Dendritic cell treated with granulocyte-macrophage colony-stimulating factor and Interleukin-4, amounts not matched to agents 40 ng/mL and 50 ng/mL, for 4 days (primary cell): ENCODE measurements around the gene PARN.
A peak's percentile ranks its signal among the peaks of the same experiment; 100 is the strongest.

ENCODE experiments used
- H3K27ac Mint-ChIP-seq: one replicate; pipeline ENCODE4 v1.8.0; 2022; ENCODE audit warnings: mild to moderate bottlenecking, mixed read lengths
- H3K27me3 Mint-ChIP-seq: one replicate; pipeline ENCODE4 v1.8.0; 2022; ENCODE audit warnings: mild to moderate bottlenecking, mixed read lengths
- H3K36me3 Mint-ChIP-seq: one replicate; pipeline ENCODE4 v1.8.0; 2022; ENCODE audit warnings: low read depth, mixed read lengths
- H3K4me1 Mint-ChIP-seq: one replicate; pipeline ENCODE4 v1.8.0; 2022; ENCODE audit warnings: low read depth, mixed read lengths
- H3K4me3 Mint-ChIP-seq: one replicate; pipeline ENCODE4 v1.8.0; 2022; ENCODE audit warnings: mild to moderate bottlenecking, moderate library complexity, mixed read lengths
- H3K9me3 Mint-ChIP-seq: one replicate; pipeline ENCODE4 v1.8.0; 2022; ENCODE audit warnings: mixed read lengths
- intact Hi-C: fragments of 100-400 bp; cut with micrococcal nuclease; formaldehyde crosslinking; loops from one replicate; pipeline ENCODE4 v1.15.0; 2022

PARN gene

GRCh38 chr16:14499110-14499509 lies 130.9 kb downstream of the PARN start:
- no peaks in the 10 kb centered on the region for H3K9me3 Mint-ChIP-seq
- no peak overlapping the region for H3K27ac Mint-ChIP-seq
- peaks cover 18% of the 10 kb centered on the region for H3K36me3 Mint-ChIP-seq
- H3K4me3 Mint-ChIP-seq = no peak overlapping the region
- intact Hi-C loops = no loop called here
- no peaks in the 10 kb centered on the region for H3K27me3 Mint-ChIP-seq
- peaks cover 12% of the 10 kb centered on the region for H3K4me1 Mint-ChIP-seq

DNA sequence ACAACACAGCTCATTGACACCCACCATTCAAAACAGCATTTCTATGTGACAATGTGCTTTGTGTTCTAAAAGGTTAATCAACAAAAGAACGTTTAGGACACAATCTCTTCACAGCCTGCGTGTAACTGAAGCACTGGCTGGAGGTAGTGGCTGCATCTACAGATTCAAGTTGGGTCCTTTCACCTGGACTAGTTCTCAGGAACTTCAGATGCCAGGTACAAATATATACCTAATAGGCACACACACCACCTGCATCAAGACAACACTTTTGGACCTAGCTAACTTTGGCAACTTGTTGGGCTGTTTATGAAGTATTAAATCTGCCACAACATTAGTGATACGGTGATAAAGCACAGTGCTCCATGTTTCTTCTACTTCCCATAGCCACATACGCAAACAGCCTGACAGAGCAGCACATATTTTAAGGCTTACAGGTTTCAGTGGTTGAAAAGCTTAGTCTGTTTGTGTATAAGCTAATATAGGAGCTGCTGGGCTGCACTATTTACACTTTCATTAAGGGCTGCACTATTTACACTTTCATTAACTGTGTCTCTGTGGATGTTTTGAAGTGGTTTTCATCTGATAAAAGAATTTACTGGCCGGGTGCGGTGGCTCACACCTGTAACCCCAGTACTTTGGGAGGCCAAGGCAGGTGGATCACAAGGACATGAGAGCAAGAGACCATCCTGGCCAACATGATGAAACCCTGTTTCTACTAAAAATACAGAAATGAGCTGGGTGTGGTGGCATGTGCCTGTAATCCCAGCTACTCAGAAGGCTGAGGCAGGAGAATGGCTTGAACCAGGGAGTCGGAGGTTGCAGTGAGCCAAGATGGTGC lies 132.6 kb downstream of the PARN start:
- Mint-ChIP-seq H3K36me3 (peaks cover 19% of the 10 kb centered on the region), H3K27ac (no peak overlapping the region), H3K4me1 (peaks cover 12% of the 10 kb centered on the region), H3K9me3 (no peaks in the 10 kb centered on the region), H3K27me3 (no peaks in the 10 kb centered on the region), H3K4me3 (no peak overlapping the region)
- intact Hi-C loops = no loop called here

DNA sequence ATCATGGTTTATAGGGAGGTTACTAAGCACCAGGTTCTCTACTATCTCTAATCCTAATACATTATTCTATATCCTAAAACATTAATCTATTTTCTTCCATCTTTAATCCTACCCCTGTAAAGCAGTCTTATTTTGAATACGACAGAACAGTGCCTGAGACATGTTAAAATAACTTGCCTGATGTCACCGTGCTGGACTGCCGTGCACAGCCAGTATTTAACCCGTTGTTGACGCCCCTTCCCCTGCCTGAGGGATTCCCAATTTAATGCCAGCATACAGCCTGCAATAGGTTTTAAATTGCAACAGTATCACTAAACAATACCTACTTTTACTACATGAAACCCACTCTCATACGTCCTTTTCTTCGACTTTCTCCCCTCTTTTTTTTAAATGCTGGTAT lies 133.3 kb downstream of the PARN start:
- Mint-ChIP-seq H3K27me3 (no peaks in the 10 kb centered on the region), H3K4me3 (no peak overlapping the region), H3K36me3 (peaks cover 19% of the 10 kb centered on the region), H3K9me3 (no peaks in the 10 kb centered on the region), H3K27ac (no peak overlapping the region), H3K4me1 (peaks cover 10% of the 10 kb centered on the region)
- intact Hi-C loops = no loop called here

DNA sequence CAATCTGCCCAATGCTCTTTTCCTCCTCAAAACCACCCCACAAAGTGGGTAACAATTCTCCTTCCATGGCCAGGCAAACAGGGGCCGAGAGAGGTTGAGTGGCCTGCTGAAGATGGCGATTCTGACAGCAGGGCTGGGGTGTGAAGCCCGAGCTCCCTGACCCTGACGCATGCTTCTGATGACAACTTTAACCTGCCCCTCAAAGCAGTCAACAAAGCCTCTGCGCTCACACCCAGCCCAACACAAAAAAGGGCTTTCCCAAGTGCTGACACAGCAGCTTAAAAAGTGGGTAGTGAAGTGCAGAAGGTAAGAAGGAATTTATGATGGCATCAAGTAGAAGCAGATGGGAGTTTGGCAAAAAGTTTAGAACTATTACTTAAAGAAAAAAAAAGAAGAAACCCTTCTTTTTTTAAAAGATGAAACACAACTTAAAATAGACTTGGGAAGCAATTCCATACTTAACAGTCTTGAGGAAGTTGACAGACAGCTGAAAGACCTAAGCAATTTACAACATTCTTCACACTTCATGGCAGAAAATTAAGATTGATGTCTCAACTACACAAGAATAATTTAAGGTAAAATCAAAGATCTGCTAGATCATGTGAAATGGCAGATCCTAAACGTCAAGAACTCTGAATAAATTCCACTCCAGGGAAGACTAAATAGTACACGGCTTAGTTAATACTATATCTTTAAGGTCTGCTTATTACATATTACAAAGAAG lies 133.9 kb downstream of the PARN start:
- Mint-ChIP-seq H3K4me3 (no peak overlapping the region), H3K9me3 (no peaks in the 10 kb centered on the region), H3K27me3 (no peaks in the 10 kb centered on the region), H3K36me3 (peaks cover 19% of the 10 kb centered on the region), H3K27ac (no peak overlapping the region), H3K4me1 (peaks cover 5% of the 10 kb centered on the region)
- intact Hi-C loops = no loop called here

DNA sequence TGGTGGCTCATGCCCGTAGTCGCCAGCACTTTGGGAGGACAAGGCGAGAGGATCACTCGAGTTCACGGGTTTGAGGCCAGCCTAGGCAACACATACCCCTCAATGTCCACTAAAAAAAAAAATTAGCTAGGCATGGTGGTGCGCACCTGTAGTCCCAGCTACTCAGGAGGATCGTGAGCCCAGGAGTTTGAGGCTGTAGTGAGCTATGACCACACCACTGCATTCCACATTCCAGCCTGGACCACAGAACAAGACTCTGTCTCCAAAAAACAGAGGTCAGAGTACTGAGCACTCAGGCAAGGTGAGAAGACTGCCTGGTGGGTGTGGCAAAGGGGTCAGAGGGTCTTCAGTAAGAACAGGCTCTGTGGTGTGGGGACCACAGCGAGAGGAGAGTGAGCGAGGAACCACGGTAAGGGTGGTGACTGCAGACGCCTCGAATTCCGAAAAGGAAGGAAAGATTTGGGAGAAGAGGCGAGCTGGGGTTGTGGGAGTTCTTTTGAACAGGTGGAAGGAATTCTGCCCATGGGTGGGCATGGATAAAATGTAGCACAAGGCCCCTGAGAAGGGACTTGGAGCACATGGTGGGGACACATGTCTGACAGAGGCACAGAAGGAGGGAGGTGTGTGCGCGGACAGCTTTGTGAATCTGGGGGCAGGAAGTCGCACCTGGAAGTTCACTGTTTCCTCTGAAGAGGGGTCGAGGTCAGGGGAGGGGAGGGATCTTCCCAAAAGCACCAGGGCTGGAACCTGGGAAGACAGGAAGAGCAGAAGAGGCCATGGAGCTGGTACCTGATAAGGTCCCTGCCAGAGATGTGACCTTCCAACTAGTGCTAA lies 134.6 kb downstream of the PARN start:
- Mint-ChIP-seq H3K27ac (no peak overlapping the region), H3K4me3 (no peak overlapping the region), H3K9me3 (no peaks in the 10 kb centered on the region), H3K27me3 (no peaks in the 10 kb centered on the region), H3K36me3 (peaks cover 19% of the 10 kb centered on the region), H3K4me1 (peaks cover 5% of the 10 kb centered on the region)
- intact Hi-C loops = no loop called here

GRCh38 chr16:14494396-14494966 lies 135.6 kb downstream of the PARN start:
- intact Hi-C loops = no loop called here
- Mint-ChIP-seq H3K36me3 (peaks cover 19% of the 10 kb centered on the region), H3K4me1 (peaks cover 5% of the 10 kb centered on the region), H3K27me3 (no peaks in the 10 kb centered on the region), H3K27ac (no peak overlapping the region), H3K9me3 (no peaks in the 10 kb centered on the region), H3K4me3 (no peak overlapping the region)

- no peak overlapping the region for H3K27ac Mint-ChIP-seq
- intact Hi-C loops = no loop called here
- H3K4me1 Mint-ChIP-seq = no peaks in the 10 kb centered on the region
- no peak overlapping the region for H3K4me3 Mint-ChIP-seq
- no peaks in the 10 kb centered on the region for H3K27me3 Mint-ChIP-seq
- H3K36me3 Mint-ChIP-seq = peaks cover 23% of the 10 kb centered on the region
- H3K9me3 Mint-ChIP-seq = no peaks in the 10 kb centered on the region
Observed at GRCh38 chr16:14493791-14494190, 136.3 kb downstream of the PARN start.

DNA sequence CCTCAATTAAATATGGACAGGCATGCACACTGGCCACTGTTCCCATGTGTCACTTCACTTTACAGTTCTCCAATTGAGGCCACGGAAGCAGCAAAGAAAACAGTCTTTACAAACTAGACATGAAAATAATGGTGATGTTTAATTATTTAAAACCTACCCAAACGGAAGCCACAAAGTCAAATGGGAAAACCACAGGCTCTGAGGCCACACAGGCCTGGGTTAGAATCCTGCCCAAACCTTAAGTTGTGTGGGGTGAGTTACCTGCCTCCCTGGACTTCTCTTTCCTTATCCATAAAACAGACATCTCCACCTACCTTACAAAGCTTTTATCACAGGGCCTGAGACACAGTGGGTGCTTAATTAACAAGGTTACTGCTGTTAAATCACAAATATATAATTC lies 137.4 kb downstream of the PARN start:
- Mint-ChIP-seq H3K36me3 (peaks cover 25% of the 10 kb centered on the region), H3K9me3 (no peaks in the 10 kb centered on the region), H3K4me1 (peaks cover 7% of the 10 kb centered on the region), H3K4me3 (no peak overlapping the region), H3K27me3 (no peaks in the 10 kb centered on the region), H3K27ac (no peak overlapping the region)
- intact Hi-C loops = no loop called here

- H3K36me3 Mint-ChIP-seq = peaks cover 25% of the 10 kb centered on the region
- H3K27me3 Mint-ChIP-seq = no peaks in the 10 kb centered on the region
- H3K27ac Mint-ChIP-seq = peak overlapping the region; percentile 2
- H3K9me3 Mint-ChIP-seq = no peaks in the 10 kb centered on the region
- no peak overlapping the region for H3K4me3 Mint-ChIP-seq
- H3K4me1 Mint-ChIP-seq = peaks cover 8% of the 10 kb centered on the region
- intact Hi-C loops = no loop called here
Observed at GRCh38 chr16:14491861-14492529, 138.1 kb downstream of the PARN start.

GRCh38 chr16:14490235-14490634 lies 139.8 kb downstream of the PARN start:
- Mint-ChIP-seq H3K36me3 (peaks cover 18% of the 10 kb centered on the region), H3K4me3 (no peak overlapping the region), H3K27me3 (no peaks in the 10 kb centered on the region), H3K9me3 (no peaks in the 10 kb centered on the region), H3K4me1 (peaks cover 14% of the 10 kb centered on the region), H3K27ac (no peak overlapping the region)
- intact Hi-C loops = no loop called here

DNA sequence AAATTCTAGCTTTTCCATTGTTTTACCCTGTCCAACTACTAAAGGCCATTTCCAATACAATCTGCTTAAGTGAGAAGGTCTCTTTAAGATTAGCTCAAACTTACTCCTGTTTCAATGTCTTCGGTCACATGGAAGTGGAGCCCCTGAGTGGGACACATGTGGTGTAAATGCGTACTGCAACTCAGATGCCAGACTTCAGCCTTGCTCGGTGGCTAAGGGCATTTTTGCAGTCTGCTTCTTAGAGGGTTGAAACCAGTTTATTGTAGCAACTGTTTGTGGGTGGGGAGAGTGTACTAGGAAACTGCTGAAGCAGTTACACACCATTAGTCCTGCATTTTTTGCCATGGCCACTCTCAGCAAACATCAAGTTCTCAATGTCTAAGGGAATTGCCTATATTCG lies 140.6 kb downstream of the PARN start:
- Mint-ChIP-seq H3K4me3 (no peak overlapping the region), H3K27ac (no peak overlapping the region), H3K9me3 (no peaks in the 10 kb centered on the region), H3K4me1 (peaks cover 14% of the 10 kb centered on the region), H3K27me3 (no peaks in the 10 kb centered on the region), H3K36me3 (peaks cover 12% of the 10 kb centered on the region)
- intact Hi-C loops = no loop called here

DNA sequence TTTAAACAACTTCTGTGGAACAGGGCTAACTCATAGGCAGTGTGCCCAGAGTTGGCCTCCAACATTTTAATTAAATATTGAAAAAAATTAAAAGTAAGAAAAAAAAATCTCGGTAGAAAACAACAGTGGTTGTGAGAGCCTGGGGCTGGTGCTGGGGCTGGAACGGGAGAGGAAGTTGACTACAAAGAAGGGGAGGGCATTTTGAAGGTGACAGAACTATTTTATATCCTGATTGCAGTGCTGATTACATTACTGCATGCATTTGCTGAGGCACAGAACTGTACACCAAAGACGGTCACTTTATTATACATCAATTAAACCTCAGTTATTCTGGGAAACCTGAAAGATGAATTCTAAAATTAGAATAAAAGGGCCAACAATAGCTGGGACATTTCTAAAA lies 142.5 kb downstream of the PARN start:
- Mint-ChIP-seq H3K36me3 (peaks cover 15% of the 10 kb centered on the region), H3K27me3 (no peaks in the 10 kb centered on the region), H3K27ac (peak overlapping the region; percentile 41), H3K9me3 (no peaks in the 10 kb centered on the region), H3K4me3 (no peak overlapping the region), H3K4me1 (peaks cover 21% of the 10 kb centered on the region)
- intact Hi-C loops = no loop called here

DNA sequence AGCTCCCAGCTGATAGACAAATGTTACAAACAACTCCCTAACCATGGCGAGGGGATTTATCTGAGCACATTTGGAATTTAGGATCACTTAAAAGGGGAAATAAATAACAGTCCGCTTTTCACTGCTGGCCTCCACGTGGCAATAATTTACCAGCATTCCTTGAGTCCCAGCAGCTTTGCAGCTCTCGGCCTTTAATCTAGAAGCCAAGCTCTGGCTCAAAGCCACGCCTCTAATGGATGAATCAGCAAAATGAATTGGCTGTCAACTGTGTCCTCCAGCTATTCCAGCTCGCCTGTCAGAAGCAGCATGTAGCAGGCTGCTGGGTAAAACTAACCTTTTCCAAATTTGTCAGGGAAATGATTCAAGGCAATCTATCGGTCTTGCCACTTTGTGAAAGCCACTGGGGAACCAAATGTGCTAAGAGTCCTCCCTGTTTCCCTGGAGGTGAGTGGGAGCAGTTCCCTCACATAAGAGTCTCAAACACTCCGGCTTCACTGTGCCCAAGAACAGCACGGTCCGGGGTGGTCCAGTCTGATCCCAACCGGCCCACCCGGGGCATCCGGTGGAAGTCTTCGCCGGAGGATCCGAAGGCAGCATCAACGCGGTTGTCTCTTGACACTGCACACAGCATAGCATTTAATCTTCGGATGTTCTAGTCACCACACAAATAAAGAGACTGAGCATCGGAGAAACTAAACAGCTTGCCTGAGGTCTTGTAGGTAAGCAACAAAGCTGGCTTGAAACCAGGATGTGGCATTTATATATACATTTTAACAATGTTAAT lies 143.3 kb downstream of the PARN start:
- no peak overlapping the region for H3K27ac Mint-ChIP-seq
- peaks cover 24% of the 10 kb centered on the region for H3K36me3 Mint-ChIP-seq
- no peak overlapping the region for H3K4me3 Mint-ChIP-seq
- no peaks in the 10 kb centered on the region for H3K9me3 Mint-ChIP-seq
- no peaks in the 10 kb centered on the region for H3K27me3 Mint-ChIP-seq
- H3K4me1 Mint-ChIP-seq = peaks cover 21% of the 10 kb centered on the region
- intact Hi-C loops = no loop called here
